GM12892 (cell line): ENCODE results near the gene HNF4A.

Source experiments
- POLR2AphosphoS5 ChIP-seq: IDR thresholded peaks from 2 replicates; pipeline ENCODE4 v1.6.1; 2011; ENCODE audit warnings: low read depth, low read length, control low read depth
- TAF1 ChIP-seq: IDR thresholded peaks from 2 replicates; pipeline ENCODE4 v1.6.1; 2011; ENCODE audit warnings: low read depth, mild to moderate bottlenecking, control low read depth, low read length, borderline replicate concordance

- no peak for TF ChIP-seq POLR2AphosphoS5
- no peak for TF ChIP-seq TAF1
Measured at GRCh38 chr20:44411757-44412401, 56.4 kb downstream of the HNF4A start.
